Mesodermal cell (in vitro differentiated cells): ENCODE measurements around the gene CCNY.

Source experiments
- H3K27ac ChIP-seq: 2 replicates; pipeline ENCODE4 v1.7.0; 2013; ENCODE audit warnings: mild to moderate bottlenecking, low read depth, low read length, moderate library complexity; ENCODE audit not compliant: severe bottlenecking
- H3K36me3 ChIP-seq: 2 replicates; pipeline ENCODE4 v1.7.1; 2013; ENCODE audit warnings: mild to moderate bottlenecking, low read length, moderate library complexity; ENCODE audit not compliant: control insufficient read depth, insufficient read depth
- H3K4me1 ChIP-seq: one replicate; pipeline ENCODE4 v1.7.1; 2013; ENCODE audit warnings: mild to moderate bottlenecking, low read length; ENCODE audit not compliant: insufficient read depth, control insufficient read depth, poor library complexity, severe bottlenecking
- H3K4me3 ChIP-seq: 2 replicates; pipeline ENCODE4 v1.7.0; 2013; ENCODE audit warnings: low read length, control low read depth, mild to moderate bottlenecking; ENCODE audit not compliant: insufficient read depth, poor library complexity, severe bottlenecking; ENCODE audit errors: extremely low read depth
- H3K9me3 ChIP-seq: 2 replicates; pipeline ENCODE4 v1.7.1; 2013; ENCODE audit warnings: mild to moderate bottlenecking, low read length, moderate library complexity; ENCODE audit not compliant: control insufficient read depth
- WGBS, 2 experiments: methylation state at CpG; one replicate each; pipeline ENCODE4 v1.1.5; 2013; ENCODE audit warnings: missing lambda C conversion rate in 2 of 2; ENCODE audit not compliant: insufficient coverage in 2 of 2; 5-methylcytosine and 5-hydroxymethylcytosine counted together

The CCNY gene

GRCh38 chr10:35384265-35384868 lies 48.1 kb downstream of the CCNY start:
- Histone ChIP-seq H3K9me3 (peaks cover 10% of the 10 kb centered on the region), H3K36me3 (peaks cover 3% of the 10 kb centered on the region), H3K4me3 (no peak overlapping the region), H3K27ac (no peak overlapping the region), H3K4me1 (peaks cover 16% of the 10 kb centered on the region)
- 88 to 92% methylated on average over 10 of the region's 10 CpGs for WGBS, 2 experiments

- 76 to 80% methylated on average over 3 to 5 of the region's 5 CpGs for WGBS, 2 experiments
- H3K9me3 ChIP-seq = peaks cover 31% of the 10 kb centered on the region
- H3K36me3 ChIP-seq = peaks cover 3% of the 10 kb centered on the region
- H3K4me1 ChIP-seq = peaks cover 4% of the 10 kb centered on the region
- H3K4me3 ChIP-seq = no peak overlapping the region
- H3K27ac ChIP-seq = no peak overlapping the region
These were observed 50.4 kb downstream of the CCNY start for GRCh38 chr10:35386594-35387174.

DNA sequence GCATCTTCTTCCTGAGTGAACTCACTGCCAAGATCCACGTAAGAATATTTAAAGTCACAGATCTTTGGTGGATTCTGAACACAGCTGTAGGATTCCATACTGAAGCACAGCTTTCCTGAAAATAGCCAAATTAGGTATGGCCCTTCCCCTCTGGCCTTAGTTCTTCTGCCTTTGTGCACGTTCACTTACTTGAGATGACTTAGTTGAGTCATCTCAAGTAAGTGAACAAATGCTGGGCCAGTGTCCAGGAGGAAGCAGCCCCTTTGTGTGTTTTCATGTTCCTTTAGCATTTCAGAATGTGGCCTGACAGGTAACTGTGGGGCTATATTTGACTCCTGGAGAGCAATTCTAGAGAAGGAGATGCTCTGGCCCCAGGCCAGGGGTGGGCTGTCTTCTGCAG lies 51.5 kb downstream of the CCNY start:
- Histone ChIP-seq H3K4me3 (no peak overlapping the region), H3K4me1 (peaks cover 7% of the 10 kb centered on the region)

DNA sequence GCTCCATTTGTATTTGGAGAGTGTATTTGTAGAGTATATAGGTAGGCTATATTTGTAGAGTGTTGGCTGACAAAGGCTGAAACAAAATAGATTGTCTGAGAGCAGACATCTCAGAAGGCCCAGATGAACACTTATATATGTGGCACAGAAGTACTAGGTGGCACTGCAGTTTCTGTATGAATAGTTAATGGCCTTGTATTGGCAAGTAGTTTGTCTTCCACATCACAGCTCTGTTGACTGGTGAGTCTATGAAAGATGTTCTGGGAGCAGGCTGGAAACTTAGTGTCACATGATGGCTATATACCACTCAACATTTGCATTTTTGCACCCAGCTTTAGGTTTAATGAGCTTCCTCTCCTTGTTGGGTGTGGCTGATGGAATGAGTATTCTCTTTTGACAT lies 51.9 kb downstream of the CCNY start:
- H3K4me3 ChIP-seq = no peak overlapping the region

More for the DNA sequence above, 51.5 kb downstream of the CCNY start:
- H3K36me3 ChIP-seq = peaks cover 3% of the 10 kb centered on the region
- no peak overlapping the region for H3K27ac ChIP-seq
- WGBS, 2 experiments = 88 to 93% methylated on average over 2 of the region's 2 CpGs
- H3K9me3 ChIP-seq = peaks cover 31% of the 10 kb centered on the region

GRCh38 chr10:35388682-35389081 lies 52.4 kb downstream of the CCNY start:
- Histone ChIP-seq H3K4me3 (no peak overlapping the region), H3K9me3 (peaks cover 31% of the 10 kb centered on the region), H3K36me3 (peaks cover 3% of the 10 kb centered on the region), H3K4me1 (peaks cover 11% of the 10 kb centered on the region), H3K27ac (no peak overlapping the region)
- WGBS, 2 experiments = 88% methylated on average over 1 of the region's 1 CpG

More for the DNA sequence above, 51.9 kb downstream of the CCNY start:
- Histone ChIP-seq H3K4me1 (peaks cover 9% of the 10 kb centered on the region), H3K36me3 (peaks cover 3% of the 10 kb centered on the region), H3K27ac (no peak overlapping the region), H3K9me3 (peaks cover 31% of the 10 kb centered on the region)

- Histone ChIP-seq H3K36me3 (no peaks in the 10 kb centered on the region), H3K4me1 (peaks cover 27% of the 10 kb centered on the region), H3K4me3 (no peak overlapping the region), H3K27ac (no peak overlapping the region), H3K9me3 (peaks cover 31% of the 10 kb centered on the region)
- 100% methylated on average over 1 of the region's 2 CpGs for WGBS, 2 experiments
These were observed 54.0 kb downstream of the CCNY start for GRCh38 chr10:35390161-35390840.

DNA sequence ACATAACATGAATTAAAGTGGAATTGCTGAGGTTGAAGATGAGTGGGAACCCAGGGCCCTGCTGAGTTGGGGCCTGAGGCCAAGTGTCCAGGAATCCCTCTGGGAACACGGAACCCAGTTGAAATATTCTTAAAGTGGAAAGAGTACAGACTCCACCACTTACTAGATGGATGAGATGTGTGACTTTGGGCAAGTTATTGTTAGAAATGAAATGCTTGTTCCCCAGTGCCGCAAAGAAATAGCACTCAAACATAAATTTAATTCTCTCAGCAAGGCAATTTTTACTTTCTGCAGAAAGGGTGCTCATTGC lies 54.5 kb downstream of the CCNY start:
- H3K27ac ChIP-seq = no peak overlapping the region
- no peak overlapping the region for H3K4me3 ChIP-seq
- no peaks in the 10 kb centered on the region for H3K36me3 ChIP-seq
- H3K4me1 ChIP-seq = peaks cover 29% of the 10 kb centered on the region
- peaks cover 31% of the 10 kb centered on the region for H3K9me3 ChIP-seq
- no CpG with 5 or more reads among the region's 2 CpGs for WGBS, 2 experiments

DNA sequence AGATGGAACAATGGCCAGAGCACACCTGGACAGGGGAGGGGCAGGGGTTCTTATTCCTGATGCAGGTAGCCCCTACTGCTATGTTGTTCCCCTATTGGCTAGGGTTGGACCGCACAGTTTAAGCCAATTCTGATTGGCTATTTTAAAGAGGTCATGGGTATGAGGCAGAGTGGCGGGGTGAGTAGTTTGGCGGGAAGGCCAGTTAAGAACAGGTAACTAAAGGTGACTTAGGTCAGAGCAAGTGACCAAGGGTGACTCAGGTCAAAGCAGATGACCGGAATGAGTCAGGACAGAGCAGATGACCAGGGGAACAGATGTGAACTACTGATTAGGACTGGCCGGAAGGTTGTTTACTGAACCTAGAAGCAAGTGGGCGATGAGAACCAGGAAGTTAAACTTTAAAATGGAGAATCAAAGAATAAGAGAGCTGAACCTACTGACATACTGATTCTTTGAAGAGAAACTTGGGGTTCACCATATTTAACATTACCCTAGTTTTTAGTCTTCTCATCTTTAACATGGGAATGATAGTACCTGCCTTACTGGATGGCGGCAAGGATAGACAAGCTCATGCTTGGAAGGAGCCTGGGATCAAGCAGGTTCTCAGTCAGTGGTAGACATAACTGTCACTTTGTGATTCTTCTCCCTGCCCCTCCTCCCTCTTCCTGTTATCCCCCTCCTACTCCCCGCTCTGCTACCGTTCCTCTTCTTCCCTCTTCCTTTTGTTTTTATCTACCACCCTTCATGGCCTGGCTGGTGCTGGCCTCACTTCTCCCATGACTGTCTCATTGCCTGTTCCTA lies 55.0 kb downstream of the CCNY start:
- H3K4me1 ChIP-seq = peaks cover 29% of the 10 kb centered on the region
- H3K9me3 ChIP-seq = peaks cover 31% of the 10 kb centered on the region
- H3K4me3 ChIP-seq = no peak overlapping the region
- no peak overlapping the region for H3K27ac ChIP-seq
- 80 to 87% methylated on average over 8 to 9 of the region's 9 CpGs for WGBS, 2 experiments
- no peaks in the 10 kb centered on the region for H3K36me3 ChIP-seq

DNA sequence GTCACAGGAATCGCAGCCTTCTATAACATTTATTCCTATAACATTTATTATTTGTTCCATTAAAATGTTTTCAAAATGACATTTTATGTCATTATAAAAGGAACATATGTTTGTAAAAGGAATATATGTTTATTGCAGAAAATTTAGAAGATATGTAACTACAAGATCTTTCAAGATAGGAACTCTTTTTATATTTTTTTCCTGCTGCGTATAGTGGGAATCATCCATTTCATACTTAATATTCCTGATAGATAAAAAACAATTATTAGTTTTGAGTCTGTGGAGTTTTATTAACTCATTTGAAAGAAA lies 55.6 kb downstream of the CCNY start:
- peaks cover 28% of the 10 kb centered on the region for H3K4me1 ChIP-seq
- H3K27ac ChIP-seq = no peak overlapping the region
- H3K9me3 ChIP-seq = peaks cover 31% of the 10 kb centered on the region
- WGBS, 2 experiments = no CpG with 5 or more reads among the region's 2 CpGs
- no peak overlapping the region for H3K4me3 ChIP-seq
- H3K36me3 ChIP-seq = no peaks in the 10 kb centered on the region

GRCh38 chr10:35392482-35393228 lies 56.3 kb downstream of the CCNY start:
- Histone ChIP-seq H3K27ac (no peak overlapping the region), H3K9me3 (peaks cover 31% of the 10 kb centered on the region), H3K4me1 (peaks cover 26% of the 10 kb centered on the region), H3K36me3 (no peaks in the 10 kb centered on the region), H3K4me3 (no peak overlapping the region)
- WGBS, 2 experiments = 86 to 93% methylated on average over 5 to 7 of the region's 8 CpGs
